ENCODE data around the gene SLC39A6. TPM values are rescaled to one million over a fixed set of nuclear protein-coding genes. Genes with fewer than 3 reads are reported as not detected.

SLC39A6 gene, protein sequence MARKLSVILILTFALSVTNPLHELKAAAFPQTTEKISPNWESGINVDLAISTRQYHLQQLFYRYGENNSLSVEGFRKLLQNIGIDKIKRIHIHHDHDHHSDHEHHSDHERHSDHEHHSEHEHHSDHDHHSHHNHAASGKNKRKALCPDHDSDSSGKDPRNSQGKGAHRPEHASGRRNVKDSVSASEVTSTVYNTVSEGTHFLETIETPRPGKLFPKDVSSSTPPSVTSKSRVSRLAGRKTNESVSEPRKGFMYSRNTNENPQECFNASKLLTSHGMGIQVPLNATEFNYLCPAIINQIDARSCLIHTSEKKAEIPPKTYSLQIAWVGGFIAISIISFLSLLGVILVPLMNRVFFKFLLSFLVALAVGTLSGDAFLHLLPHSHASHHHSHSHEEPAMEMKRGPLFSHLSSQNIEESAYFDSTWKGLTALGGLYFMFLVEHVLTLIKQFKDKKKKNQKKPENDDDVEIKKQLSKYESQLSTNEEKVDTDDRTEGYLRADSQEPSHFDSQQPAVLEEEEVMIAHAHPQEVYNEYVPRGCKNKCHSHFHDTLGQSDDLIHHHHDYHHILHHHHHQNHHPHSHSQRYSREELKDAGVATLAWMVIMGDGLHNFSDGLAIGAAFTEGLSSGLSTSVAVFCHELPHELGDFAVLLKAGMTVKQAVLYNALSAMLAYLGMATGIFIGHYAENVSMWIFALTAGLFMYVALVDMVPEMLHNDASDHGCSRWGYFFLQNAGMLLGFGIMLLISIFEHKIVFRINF
- total RNA-seq, result 10 to 100 TPM; 18.9 to 19.7 TPM
- 10 to 100 TPM; 35.4 to 41.8 TPM for polyA plus RNA-seq

DNA sequence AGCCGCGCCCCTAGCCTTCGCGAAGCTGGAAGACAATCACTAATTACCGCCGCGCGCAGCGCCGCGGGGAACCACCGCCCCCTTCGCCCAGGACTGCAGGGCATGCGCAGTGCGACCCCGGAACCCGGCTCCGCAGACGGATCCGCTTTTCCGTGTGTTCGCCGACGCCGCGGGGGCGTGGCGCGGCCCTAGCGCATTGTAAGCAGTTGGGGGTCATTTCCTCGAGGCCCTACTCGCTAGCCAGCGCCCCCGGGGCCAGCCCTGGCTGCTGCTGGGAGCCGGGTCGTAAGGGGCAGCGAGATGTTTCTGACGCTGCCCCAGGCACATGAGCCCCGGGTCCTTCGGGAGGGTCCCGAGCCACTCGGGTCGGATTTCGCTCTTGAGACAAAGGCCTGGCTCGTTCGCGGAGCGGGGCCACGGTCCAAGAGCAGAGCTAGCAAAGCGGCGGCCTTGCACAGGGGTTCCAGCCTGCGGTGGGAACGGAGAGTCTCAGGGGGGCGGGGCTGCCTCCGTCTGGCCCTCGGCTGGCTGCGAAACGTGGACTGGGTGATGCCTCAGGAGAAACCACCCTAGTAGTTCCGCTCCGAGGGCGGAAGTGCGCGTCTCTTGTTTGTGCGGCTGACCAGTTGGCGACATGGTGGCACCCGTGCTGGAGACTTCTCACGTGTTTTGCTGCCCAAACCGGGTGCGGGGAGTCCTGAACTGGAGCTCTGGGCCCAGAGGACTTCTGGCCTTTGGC lies at the start of gene SLC39A6, which contains the start of gene ELP2:
Gene SLC39A6, minus strand, starts transcription at position 41 of the 739 bp plus-strand sequence. CDS start 2,333 bp downstream, outside the sequence.
Gene ELP2, plus strand, starts transcription at position 600 of the 739 bp plus-strand sequence. Its CDS starts 35 bp downstream, at position 635.
- ChIA-PET CTCF (ENCODE audit: partially characterized antibody) (interaction anchor here (0.9 to 1.9 kb wide), 5 partner anchors 10 to 112 kb away, joined by 3 to 6 read pairs (median 3); no protein-coding TSS in a partner anchor), POLR2A (ENCODE audit: partially characterized antibody) (interaction anchor here (0.5 to 3.4 kb wide), 21 partner anchors 9 to 840 kb away, joined by 3 to 31 read pairs (median 4); partner anchors contain the start of genes INO80C, KIAA1328, RMP24 and RPRD1A)
- Mint-ChIP-seq H3K27ac (peak within 1 kb of the TSS; percentile 97 to 99 (median 98)), H3K36me3 (peaks cover 10 to 36% of the 10 kb centered on the region in 2 donors), H3K27me3 (no peaks in the 10 kb centered on the region), H3K4me3 (peak within 1 kb of the TSS; percentile 92 to 98 (median 98)), H3K9me3 (peaks cover 0 to 3% (median 0%) of the 10 kb centered on the region in 8 donors), H3K4me1 (peaks cover 39 to 80% (median 60%) of the 10 kb centered on the region in 4 donors)
- Histone ChIP-seq H3K27me3 (ENCODE audit: insufficient read depth, low read length) (no peaks in the 10 kb centered on the region), H3K4me1 (ENCODE audit: insufficient read depth, low read length) (peaks cover 43% of the 10 kb centered on the region), H3K4me3 (ENCODE audit: low read length in 2 of 2) (peak within 1 kb of the TSS; percentile 85 to 90), H3K27ac (ENCODE audit: low read depth, low read length) (peak within 1 kb of the TSS; percentile 100), H3K36me3 (ENCODE audit: insufficient read depth, low read length) (no peaks in the 10 kb centered on the region), H3K9me3 (ENCODE audit: control insufficient read depth in 1 of 2, low read length in 2 of 2) (no peaks in the 10 kb centered on the region)
- peak; percentile 95 for DNase-seq
- intact Hi-C loops (cut with micrococcal nuclease), result loop anchor here (1.0 to 10.0 kb wide), 8 partner anchors 62 to 1155 kb away; partner anchors contain the start of genes GALNT1, KIAA1328, MAPRE2 and RMP24

DNA sequence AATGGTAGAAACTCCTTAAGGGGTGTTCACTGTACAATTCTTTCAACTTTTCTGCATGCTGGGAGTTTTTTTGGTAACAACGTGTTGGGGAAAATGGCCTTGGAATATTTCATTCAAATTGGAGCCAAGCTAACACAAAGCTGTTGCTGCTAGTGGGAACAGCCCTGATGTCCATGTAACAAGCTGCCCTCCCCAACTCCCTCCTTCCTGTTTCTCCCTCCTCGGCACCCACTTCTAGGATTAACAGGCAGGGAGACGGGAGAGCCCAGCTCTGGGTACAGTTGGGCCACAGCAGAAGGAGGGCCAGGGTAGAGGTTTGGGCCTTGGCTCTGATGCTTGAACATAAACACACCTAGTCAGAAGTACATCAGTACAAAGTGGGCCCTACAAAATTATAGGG lies 48.8 kb upstream of the SLC39A6 start:
- H3K4me3 Mint-ChIP-seq, result no peak overlapping the region
- peak overlapping the region in 5 of 7 donors; percentile 2 to 73 (median 37) for H3K27ac Mint-ChIP-seq

DNA sequence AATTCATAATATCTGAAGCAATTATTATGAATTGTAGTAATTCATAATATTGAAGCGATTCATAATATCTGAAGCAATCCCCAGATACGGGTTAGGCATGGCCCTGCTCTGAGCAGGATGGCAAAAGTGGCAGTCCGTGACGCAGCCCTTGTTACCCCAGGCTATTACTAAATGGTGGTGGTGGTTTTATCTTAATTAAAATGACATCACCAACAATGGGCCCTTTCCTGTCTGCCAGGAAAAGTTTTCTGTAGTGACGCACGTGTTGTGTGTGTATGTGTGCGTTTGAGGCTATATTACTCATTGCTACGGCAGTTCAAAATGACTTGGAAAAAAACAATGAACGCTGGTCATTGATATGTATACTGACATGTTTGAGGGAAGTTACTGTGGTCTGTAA lies 47.6 kb upstream of the SLC39A6 start:
- CTCF ChIA-PET (ENCODE audit: partially characterized antibody), result no interaction called here
- Histone ChIP-seq H3K27me3 (ENCODE audit: insufficient read depth, low read length) (no peaks in the 10 kb centered on the region), H3K27ac (ENCODE audit: low read depth, low read length) (no peak overlapping the region), H3K4me1 (ENCODE audit: insufficient read depth, low read length) (no peaks in the 10 kb centered on the region), H3K4me3 (ENCODE audit: low read length in 2 of 2) (no peak overlapping the region), H3K9me3 (ENCODE audit: control insufficient read depth in 1 of 2, low read length in 2 of 2) (no peaks in the 10 kb centered on the region), H3K36me3 (ENCODE audit: insufficient read depth, low read length) (peaks cover 40% of the 10 kb centered on the region)
- POLR2A ChIA-PET (ENCODE audit: partially characterized antibody), result no interaction called here
- peak in 1 of 5 donors; percentile 7 for DNase-seq
- H3K27me3 Mint-ChIP-seq, result no peaks in the 10 kb centered on the region
- intact Hi-C loops (cut with micrococcal nuclease), result no loop called here
- H3K4me3 Mint-ChIP-seq, result no peak overlapping the region
- H3K36me3 Mint-ChIP-seq, result peaks cover 28 to 52% of the 10 kb centered on the region in 2 donors
- H3K27ac Mint-ChIP-seq, result peak overlapping the region in 1 of 7 donors; percentile 3
- no peaks in the 10 kb centered on the region for H3K9me3 Mint-ChIP-seq
- H3K4me1 Mint-ChIP-seq, result peaks cover 4 to 14% (median 7%) of the 10 kb centered on the region in 4 donors

More for the DNA sequence above, 48.8 kb upstream of the SLC39A6 start:
- Mint-ChIP-seq H3K36me3 (peaks cover 28 to 40% of the 10 kb centered on the region in 2 donors), H3K9me3 (no peaks in the 10 kb centered on the region), H3K27me3 (no peaks in the 10 kb centered on the region), H3K4me1 (peaks cover 5 to 14% (median 7%) of the 10 kb centered on the region in 4 donors)
- CTCF ChIA-PET (ENCODE audit: partially characterized antibody), result no interaction called here
- Histone ChIP-seq H3K9me3 (ENCODE audit: control insufficient read depth in 1 of 2, low read length in 2 of 2) (no peaks in the 10 kb centered on the region), H3K4me3 (ENCODE audit: low read length in 2 of 2) (no peak overlapping the region), H3K27ac (ENCODE audit: low read depth, low read length) (no peak overlapping the region), H3K4me1 (ENCODE audit: insufficient read depth, low read length) (no peaks in the 10 kb centered on the region), H3K27me3 (ENCODE audit: insufficient read depth, low read length) (no peaks in the 10 kb centered on the region), H3K36me3 (ENCODE audit: insufficient read depth, low read length) (peaks cover 31% of the 10 kb centered on the region)
- intact Hi-C loops (cut with micrococcal nuclease), result no loop called here
- POLR2A ChIA-PET (ENCODE audit: partially characterized antibody), result no interaction called here
- DNase-seq, result no peak

DNA sequence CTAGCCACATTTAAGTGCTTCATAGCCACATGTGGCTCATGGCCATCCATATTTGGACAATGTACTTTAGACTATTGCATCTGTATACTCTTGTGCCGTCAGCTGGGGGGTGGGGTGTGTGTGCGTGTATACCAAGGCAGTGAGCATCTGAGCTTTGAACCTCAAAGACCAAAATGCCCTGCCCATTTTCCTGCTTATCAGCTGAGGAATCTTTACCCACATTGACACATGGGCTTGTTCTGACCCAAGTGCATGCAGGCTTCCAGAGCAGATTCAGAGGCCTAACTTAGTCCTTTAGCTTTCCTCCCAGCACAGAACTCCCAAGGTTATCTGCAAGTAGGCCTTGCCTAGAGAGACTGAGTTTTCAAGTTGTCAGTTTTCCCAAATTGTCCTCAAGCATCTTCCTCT lies 47.0 kb upstream of the SLC39A6 start:
- Mint-ChIP-seq H3K36me3 (peaks cover 28 to 57% of the 10 kb centered on the region in 2 donors), H3K4me3 (no peak overlapping the region), H3K27me3 (no peaks in the 10 kb centered on the region), H3K4me1 (peaks cover 4 to 14% (median 7%) of the 10 kb centered on the region in 4 donors), H3K27ac (peak overlapping the region in 3 of 7 donors; percentile 3 to 52 (median 13)), H3K9me3 (no peaks in the 10 kb centered on the region)
- no peak overlapping the region for H3K27ac ChIP-seq (ENCODE audit: low read depth, low read length)
- H3K4me3 ChIP-seq (ENCODE audit: low read length in 2 of 2), result no peak overlapping the region
- peak in 1 of 5 donors; percentile 7 for DNase-seq
- ChIA-PET POLR2A (ENCODE audit: partially characterized antibody) (no interaction called here), CTCF (ENCODE audit: partially characterized antibody) (no interaction called here)
- H3K36me3 ChIP-seq (ENCODE audit: insufficient read depth, low read length), result peaks cover 46% of the 10 kb centered on the region
- H3K9me3 ChIP-seq (ENCODE audit: control insufficient read depth in 1 of 2, low read length in 2 of 2), result no peaks in the 10 kb centered on the region
- intact Hi-C loops (cut with micrococcal nuclease), result no loop called here
- H3K4me1 ChIP-seq (ENCODE audit: insufficient read depth, low read length), result no peaks in the 10 kb centered on the region
- no peaks in the 10 kb centered on the region for H3K27me3 ChIP-seq (ENCODE audit: insufficient read depth, low read length)

DNA sequence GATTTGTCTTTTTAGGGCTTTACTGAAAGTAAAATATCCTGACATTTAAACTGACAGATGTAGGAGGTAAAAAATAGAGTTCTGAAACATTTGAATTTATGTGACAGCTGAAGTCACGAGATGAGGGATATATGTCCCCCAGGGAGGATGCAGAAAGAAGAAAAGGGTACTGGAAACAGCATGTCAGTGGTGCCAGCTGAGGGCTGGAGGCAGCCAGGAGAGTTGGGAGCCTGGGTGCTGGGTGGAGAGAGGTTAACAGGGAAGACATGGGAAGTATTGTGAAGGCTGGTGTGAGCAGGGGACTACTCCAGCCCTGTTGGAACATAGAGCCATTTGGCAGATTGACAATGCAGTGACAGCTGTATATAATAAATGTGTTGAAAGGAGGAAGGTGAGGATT lies 46.3 kb upstream of the SLC39A6 start:
- ChIA-PET POLR2A (ENCODE audit: partially characterized antibody) (no interaction called here), CTCF (ENCODE audit: partially characterized antibody) (no interaction called here)
- Mint-ChIP-seq H3K27me3 (no peaks in the 10 kb centered on the region), H3K27ac (peak overlapping the region in 6 of 7 donors; percentile 30 to 88 (median 71)), H3K4me1 (peaks cover 4 to 14% (median 7%) of the 10 kb centered on the region in 4 donors), H3K4me3 (no peak overlapping the region), H3K9me3 (no peaks in the 10 kb centered on the region), H3K36me3 (peaks cover 35 to 64% of the 10 kb centered on the region in 2 donors)
- no peak for DNase-seq
- intact Hi-C loops (cut with micrococcal nuclease), result no loop called here
- Histone ChIP-seq H3K4me1 (ENCODE audit: insufficient read depth, low read length) (no peaks in the 10 kb centered on the region), H3K27me3 (ENCODE audit: insufficient read depth, low read length) (no peaks in the 10 kb centered on the region), H3K27ac (ENCODE audit: low read depth, low read length) (no peak overlapping the region), H3K9me3 (ENCODE audit: control insufficient read depth in 1 of 2, low read length in 2 of 2) (no peaks in the 10 kb centered on the region), H3K36me3 (ENCODE audit: insufficient read depth, low read length) (peaks cover 53% of the 10 kb centered on the region), H3K4me3 (ENCODE audit: low read length in 2 of 2) (no peak overlapping the region)

DNA sequence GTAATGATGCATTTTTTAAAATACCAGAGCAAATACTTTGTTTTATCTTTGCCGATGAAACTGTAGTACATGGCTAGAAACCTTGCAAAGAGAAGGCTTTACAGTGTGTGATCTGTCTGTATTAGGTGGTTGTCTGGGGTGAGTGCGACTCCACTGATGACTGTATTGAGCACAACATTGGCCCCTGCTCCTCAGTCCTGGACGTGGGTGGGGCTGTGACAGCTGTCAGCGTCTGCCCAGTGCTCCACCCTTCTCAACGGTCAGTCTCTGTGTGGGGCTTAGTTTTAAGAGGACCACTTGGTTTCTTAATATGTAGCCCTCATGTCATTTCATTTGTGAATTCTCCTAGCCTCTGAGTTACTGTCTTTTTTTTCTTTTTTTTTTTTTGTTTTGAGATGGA lies 40.8 kb upstream of the SLC39A6 start:
- H3K9me3 Mint-ChIP-seq, result no peaks in the 10 kb centered on the region
- no peaks in the 10 kb centered on the region for H3K27me3 Mint-ChIP-seq
- Histone ChIP-seq H3K4me3 (ENCODE audit: low read length in 2 of 2) (no peak overlapping the region), H3K4me1 (ENCODE audit: insufficient read depth, low read length) (no peaks in the 10 kb centered on the region), H3K27me3 (ENCODE audit: insufficient read depth, low read length) (no peaks in the 10 kb centered on the region), H3K9me3 (ENCODE audit: control insufficient read depth in 1 of 2, low read length in 2 of 2) (no peaks in the 10 kb centered on the region), H3K36me3 (ENCODE audit: insufficient read depth, low read length) (peaks cover 64% of the 10 kb centered on the region), H3K27ac (ENCODE audit: low read depth, low read length) (no peak overlapping the region)
- no peak for DNase-seq
- no peak overlapping the region for H3K4me3 Mint-ChIP-seq
- intact Hi-C loops (cut with micrococcal nuclease), result no loop called here
- peaks cover 0 to 1% (median 0%) of the 10 kb centered on the region in 4 donors for H3K4me1 Mint-ChIP-seq
- H3K27ac Mint-ChIP-seq, result no peak overlapping the region
- POLR2A ChIA-PET (ENCODE audit: partially characterized antibody), result no interaction called here
- CTCF ChIA-PET (ENCODE audit: partially characterized antibody), result interaction anchor here (1.1 kb wide), 1 partner anchor 152 kb away, joined by 4 read pairs; no protein-coding TSS in a partner anchor
- peaks cover 44 to 70% of the 10 kb centered on the region in 2 donors for H3K36me3 Mint-ChIP-seq
